Suppressor macrophage treated with lipopolysaccharide for 1 hour (primary cell): ENCODE measurements around the gene SLC16A6.
"Not testable (repeated sequence)": the region's sequence is repeated elsewhere in the genome, so short reads cannot be mapped to it uniquely, and the experiment has no call there.

Source experiments
- DNase-seq, 3 donors: peaks; one replicate each; pipeline ENCODE4 v3.0.0-alpha.2; 2020 to 2022

The SLC16A6 gene

DNA sequence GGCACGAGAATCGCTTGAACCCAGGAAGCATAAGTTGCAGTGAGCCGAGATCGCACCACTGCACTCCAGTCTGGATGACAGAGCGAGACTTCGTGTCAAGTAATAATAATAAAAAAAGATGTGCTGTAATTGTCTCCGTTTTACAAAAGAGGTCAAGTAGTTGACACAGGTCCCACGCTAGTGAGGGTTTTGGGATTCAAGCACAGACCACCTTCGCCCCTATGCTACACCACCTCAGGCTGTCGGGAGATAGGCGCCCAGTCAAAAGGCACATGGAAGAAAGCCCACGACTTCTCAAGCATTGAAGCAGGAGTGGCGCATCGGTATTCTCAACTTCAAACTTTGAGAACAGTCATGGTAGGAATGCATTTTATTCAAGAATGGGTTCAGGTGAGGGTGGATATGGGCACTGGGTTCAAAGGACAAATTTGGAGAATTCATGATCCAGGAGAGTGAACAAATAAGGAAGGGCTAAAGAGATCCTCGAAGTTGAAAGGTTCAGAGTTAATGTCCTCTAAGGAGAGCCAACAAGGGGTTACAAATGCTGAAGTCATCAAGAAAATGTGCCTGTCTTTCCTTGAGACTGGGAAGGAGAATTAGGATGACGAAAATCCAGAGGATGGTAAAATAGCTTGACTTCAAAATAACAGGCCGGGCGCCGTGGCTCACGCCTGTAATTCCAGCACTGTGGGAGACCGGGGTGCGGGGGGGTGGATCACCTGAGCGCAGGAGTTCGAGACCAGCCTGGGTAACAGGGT is 44.5 kb downstream of the SLC16A6 start:
- no peak for DNase-seq

DNA sequence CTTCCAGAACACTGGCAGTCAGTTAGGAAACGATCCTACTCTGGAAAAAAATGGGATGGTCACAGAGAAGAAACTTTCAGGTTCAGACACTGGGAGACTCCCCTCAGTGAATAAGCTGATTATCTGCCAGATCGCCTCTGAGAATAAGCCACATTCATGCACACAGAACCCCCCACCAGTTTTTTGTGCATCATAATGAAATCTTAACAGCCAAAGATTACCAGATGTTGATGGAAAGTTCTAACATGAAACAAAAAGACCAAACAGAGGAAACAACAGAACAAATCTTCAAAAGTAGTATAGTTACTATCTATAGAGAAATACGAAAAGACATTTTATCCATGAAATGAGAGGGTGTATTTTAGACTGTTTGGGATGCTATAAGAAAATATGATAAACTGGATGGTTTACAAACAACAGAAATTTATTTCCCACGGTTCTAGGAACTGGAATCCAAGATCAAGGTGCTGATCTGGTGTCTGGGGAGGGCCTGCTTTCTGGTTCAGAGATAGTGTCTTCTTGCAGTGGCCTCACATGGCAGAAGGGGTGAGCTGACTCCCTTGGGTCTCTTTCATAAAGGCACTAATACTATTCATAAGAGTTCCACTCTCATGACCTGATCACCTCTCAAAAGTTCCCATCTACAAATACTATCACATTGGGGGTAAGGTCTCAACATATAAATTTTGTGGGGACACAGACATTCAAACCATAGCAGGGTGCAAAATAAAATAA is 51.1 kb downstream of the SLC16A6 start:
- no peak for DNase-seq

DNA sequence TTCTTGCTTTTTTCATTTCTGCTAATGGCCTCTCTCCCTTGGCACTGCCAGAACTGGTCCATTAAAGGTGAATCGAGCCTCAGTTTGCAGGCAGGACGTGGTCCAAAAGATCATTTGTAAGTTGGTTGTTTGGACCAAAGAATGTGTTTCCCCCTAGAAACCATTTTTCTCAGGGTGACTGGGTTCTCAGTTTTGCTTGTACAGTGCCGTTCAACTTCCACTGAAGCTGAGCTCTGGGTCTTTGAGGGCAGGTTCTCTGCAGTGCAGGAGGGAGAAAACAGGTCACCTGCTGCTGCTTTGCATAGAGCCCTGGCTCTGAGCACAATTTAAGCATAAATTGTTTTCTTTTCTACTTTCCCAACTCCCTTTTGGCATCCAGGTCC is 52.1 kb downstream of the SLC16A6 start:
- no peak for DNase-seq

DNA sequence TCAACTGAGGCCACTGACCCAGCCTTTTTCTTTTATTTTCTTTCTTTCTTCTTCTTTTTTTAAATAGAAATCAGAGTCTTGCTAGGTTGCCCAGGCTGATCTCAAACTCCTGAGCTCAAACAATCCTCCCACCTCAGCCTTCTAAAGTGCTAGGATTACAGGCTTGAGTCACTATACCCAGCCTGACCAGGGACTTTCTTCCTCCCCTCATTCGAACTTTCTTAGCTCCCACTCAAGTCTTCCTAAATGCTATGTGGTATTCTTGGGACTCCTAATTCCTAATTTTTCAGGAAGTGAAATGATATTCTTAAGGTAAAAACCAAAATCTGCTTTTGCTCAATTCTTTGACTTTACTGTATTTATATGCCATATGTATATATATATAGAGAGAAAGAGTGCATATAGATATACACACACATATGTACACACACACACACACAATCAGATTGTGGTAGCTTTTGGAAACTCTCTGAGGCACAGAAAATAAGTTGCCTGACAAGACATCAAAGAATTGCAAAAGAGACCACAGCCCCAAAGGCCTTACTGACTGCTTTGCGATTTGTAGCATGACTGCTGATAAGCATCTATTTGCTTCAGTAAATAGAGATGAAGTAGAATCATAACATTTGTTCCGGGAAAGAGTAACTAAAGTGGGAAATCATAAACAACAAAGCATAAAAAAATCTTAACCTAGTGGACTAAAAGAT is 52.6 kb downstream of the SLC16A6 start:
- DNase-seq, result peak in 2 of 3 donors; percentile 15 to 61

DNA sequence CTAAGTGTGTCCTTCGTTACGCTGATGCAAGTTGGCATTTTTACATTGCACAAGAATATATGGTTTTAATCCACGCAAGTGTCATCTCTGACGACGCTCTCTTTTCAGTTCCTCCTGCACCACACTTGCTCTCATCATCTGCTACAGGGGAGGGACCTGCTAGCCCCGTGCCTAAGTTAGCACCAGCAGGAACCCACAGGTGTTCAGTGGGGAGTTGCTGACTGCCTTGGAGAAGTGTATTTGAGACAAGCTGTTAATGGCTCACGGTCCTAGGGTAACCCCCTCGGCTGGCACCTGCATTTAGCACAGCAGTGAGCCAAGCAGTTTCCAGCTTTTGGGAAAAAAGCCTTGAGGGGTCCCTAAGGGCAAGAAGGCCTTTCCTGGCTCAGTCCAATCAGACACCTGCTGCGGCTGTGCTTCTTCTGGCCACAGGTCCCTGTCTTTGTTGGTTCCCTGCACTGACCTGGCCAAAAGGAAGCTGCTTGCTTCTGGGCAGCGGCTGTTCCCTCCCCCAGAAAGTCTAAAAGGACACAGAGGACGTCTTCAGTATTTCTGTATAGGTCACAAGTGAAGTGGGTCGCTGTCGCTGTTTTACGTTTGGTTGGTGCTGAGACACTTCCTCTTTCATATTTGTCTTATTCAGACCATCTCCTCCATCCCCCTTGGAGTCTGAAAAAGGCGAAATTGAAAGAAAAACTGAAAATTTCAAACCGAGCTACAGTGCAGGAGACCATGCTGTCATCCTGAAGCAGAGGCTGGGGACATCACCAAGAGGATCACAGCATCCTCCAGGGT is 53.4 kb downstream of the SLC16A6 start:
- peak; percentile 86 to 96 (median 94) for DNase-seq

DNA sequence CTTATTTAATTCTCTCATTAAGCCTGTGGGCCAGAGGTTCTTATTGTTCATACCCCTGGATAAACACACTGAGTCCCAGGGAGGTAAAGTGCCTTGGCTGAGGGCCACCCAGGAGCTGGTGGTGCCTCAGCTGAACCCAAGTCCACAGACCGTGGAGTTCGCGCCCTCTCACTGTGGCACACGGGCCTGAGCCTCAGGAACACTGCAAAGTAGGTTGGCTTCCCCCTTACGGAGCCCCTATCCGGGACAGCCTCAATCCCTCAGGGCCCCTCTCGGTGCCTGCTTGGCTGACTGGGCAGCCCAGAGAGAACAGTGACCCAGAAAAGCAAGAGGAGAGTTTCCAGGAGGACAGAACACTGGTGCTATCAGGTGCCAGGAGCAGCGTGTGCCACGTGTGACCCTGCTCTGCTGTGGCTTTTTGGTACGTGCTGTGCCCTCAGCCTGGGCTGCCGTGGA is 55.6 kb downstream of the SLC16A6 start:
- DNase-seq, result not testable (repeated sequence)

DNA sequence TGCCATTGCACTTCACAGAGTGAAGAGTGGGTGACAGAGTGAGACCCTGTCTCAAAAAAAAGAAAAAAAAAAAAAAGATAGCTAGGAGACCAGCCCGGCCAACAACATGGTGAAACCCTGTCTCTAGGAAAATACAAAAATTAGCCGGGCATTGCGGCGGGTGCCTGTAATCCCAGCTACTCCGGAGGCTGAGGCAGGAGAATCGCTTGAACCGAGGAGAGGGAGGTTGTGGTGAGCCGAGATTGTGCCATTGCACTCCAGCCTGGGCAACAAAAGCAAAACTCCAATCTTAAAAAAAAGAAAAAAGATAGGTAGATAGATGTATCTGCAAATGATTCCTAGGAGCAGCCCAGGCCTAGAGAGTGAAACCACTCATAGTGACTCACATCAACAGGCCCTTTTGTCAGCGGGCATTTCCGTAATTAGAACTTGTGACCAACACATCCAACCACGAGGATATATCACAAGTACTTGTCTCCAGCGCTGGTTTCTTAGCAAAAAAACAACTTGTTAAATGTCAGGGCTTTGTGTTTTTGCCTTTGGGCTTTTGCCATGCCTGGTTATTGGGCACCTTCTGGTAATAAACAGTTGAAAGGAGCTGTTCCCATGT is 56.1 kb downstream of the SLC16A6 start:
- DNase-seq, result peak; percentile 89 to 97 (median 94)

DNA sequence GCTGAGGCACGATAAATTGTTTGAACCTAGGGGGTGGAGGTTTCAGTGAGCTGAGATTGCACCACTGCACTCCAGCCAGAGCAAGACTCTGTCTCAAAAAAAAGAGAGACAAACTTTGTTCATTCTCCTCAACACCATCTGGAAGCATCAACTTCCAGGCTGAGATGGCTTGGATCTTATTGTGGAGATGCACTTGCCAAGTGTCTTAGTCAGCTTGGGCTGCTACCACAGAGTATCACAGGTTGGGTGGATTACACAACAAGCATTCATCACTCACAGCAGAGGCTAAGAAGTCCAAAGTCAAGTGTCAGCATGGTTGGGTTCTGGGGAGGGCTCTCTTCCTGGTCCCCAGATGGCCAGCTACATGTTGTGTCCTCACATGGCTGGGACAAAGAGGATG is 58.2 kb downstream of the SLC16A6 start:
- peak; percentile 55 to 66 (median 65) for DNase-seq

DNA sequence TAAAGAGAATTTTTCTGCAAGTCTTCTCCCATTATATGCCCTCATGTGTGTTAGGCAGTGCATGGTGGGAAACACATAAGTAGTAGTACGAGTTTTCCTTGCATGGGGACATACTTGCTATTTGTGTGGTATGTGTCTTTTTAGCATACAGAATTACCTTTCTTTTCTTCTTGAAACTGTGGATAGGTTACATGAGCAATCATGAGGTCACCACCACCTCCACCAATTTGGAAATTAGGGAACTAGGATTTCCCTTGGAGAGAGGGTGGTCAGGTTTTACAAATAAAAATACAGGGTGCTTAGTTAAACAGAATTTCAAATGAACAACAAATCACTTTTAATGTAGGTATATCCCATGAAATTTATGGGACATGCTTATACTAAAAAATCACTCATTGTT is 59.4 kb downstream of the SLC16A6 start:
- DNase-seq, result peak in 2 of 3 donors; percentile 57 to 58

DNA sequence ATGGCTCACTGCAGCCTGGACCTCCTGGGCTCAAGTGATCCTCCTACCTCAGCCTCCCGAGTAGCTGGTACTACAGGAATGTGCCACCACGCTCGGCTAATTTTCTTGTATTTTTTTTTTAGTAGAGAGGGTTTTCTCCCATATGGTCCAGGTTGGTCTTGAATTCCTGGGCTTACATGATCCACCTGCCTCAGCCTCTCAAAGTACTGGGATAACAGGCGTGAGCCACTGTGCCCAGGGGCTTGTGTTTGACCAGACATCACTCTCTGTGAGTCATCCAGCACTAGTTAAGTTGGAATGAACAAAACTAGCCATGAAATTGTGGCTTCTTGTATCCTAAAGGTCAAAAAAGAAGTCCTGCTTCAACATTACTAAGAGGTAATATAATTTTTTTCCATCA is 59.8 kb downstream of the SLC16A6 start:
- not testable (repeated sequence) for DNase-seq

DNA sequence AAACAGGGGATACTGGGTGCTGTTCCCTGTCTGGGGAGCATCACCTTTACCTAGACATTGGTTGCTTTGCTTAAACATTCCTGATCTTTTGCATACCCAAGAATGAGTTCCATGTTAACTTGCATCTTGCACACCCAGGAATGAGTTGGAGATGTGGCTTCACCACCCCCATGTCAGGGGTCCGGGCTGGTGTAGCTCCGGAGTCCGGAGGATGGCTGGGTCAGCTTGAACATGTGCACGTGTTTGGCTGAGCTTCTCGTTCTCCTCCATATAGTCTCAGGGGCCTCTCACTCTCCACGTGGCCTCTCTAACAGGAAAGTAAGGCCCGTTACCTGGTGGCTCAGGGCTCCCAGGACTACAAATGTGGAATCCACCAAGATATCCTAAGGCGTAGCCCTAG is 61.3 kb downstream of the SLC16A6 start:
- no peak for DNase-seq

DNA sequence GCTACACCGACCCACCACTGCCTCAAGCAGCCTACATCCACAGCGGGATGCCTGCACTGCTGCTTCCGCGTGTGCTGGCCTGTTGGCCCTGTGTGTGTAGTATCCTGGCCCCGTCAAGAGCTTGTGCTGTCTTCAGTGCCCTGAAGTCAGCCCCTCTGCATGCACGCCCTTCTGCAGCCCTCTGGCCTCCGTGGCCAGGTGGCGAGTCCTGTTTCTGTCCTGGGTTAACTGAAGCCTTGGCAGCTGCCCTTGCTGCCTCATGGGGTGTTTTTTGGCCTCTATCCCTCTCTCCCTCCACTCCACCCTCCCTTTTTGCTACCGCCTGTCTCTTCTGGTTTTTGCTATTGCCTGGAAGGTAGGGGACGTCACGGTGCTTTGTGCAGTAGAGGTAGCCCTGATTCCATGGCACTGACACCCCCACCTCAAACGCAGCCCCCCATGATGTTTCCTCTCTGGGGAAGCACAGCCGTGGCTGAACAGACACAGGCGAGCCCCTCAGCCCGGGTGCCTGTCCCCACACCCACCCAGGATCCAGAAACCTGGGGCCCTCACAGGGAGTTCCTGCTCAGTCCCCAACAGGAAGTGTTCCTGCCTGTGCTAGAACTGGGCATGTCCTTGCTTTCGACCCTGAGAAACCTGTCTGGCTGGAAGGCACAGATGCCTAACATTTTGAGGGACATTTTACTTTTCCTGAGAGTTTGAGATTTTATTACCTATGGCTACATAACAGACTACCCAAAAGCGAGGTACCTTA is 61.9 kb downstream of the SLC16A6 start:
- DNase-seq, result no peak

DNA sequence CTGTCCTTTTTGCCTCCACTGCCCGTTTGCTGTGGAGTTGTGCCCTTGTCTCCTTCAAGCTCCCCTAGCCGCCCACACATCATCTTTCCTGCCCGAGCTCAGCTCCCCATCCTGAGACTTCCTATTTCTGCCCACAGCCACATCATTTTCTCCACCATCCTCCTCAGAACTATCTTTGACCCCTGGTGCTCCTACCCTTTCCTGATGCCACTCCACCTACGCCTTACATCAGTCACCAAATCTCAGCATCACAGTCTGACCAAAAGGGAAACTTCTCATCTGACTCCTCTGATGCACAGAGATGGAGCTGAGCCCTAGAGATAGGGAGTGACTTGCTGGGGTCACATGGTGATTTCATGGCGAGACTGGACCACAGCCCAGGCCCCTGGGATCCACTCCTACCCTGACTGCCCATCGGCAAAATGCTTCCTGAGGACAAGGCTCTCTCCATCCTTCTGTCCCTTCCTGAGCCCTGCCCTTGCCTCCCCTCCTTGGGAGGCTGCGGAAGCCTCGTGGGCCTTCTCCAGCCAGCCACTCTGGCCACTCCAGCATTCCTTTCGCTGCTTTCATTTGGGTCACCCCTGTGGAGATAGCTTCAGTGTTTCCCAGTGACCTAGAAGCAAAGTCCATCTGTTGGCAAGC is 62.8 kb downstream of the SLC16A6 start:
- DNase-seq, result peak; percentile 52 to 79 (median 66)

DNA sequence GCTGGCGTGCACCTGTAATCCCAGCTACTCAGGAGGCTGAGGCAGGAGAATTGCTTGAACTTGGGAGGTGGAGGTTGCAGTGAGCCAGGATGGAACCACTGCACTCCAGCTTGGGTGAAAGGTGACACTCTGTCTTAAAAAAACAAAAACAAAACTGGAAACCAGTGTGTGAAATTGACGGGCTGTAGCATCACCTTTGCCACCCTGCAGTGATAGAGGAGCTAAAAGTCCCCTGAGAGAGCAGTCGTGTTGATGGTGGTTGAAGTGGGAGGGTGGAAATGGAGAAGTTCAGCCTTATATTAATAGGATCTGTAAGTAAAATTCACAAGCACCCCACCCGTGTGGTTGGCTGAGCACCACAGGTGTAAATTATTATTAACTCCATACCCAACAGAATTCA is 65.9 kb downstream of the SLC16A6 start:
- DNase-seq, result not testable (repeated sequence)

DNA sequence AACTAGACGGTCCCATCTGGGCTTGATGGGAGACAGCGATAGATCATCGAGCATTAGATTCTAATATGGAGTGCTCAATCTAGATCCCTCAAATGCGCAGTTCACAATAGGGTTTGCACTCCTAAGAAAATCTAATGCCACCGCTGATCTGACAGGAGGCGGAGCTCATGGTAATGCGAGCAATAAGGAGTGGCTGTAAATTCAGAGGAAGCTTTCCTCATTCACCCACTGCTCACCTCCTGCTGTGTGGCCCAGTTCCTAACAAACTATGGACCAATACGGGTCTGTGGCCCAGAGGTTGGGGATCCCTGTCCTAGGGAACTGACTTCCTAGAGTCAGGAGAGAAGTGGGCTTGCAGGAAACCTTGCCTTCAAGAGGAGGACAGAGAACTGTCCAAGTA is 68.3 kb downstream of the SLC16A6 start:
- peak in 2 of 3 donors; percentile 25 to 51 for DNase-seq

DNA sequence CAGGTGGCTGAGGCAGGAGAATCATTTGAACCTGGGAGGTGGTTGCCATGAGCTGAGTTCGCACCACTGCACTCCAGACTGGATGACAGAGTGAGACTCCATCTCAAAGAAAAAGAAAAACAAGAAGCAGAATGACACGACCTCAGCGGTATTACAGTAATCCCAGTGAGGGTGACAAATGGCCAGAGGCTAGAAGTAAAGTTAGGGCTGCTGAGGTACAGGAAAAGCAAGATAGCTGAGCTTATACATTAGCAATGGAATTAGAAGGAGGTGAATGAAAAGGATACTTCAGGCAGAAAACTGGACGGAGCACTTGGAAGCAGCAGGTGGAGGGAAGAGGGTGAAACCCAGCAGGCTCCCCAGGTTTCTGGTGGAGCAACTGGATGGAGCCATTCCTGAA is 69.1 kb downstream of the SLC16A6 start:
- no peak for DNase-seq

DNA sequence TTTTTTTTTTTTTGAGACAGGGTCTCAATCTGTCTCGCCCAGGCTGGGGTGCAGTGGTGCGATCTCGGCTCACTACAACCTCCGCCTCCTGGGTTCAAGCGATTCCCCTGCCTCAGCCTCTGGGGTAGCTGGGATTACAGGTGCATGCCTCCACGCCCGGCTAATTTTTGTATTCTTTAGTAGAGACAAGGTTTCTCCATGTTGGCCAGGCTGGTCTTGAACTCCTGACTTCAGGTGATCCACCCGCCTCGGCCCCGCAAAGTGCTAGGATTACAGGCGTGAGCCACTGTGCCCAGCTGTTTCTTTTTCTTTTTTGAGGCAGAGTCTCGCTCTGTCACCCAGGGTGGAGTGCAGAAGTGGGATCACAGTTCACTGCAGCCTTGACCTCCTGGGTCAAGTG is 70.1 kb downstream of the SLC16A6 start:
- DNase-seq, result not testable (repeated sequence)

DNA sequence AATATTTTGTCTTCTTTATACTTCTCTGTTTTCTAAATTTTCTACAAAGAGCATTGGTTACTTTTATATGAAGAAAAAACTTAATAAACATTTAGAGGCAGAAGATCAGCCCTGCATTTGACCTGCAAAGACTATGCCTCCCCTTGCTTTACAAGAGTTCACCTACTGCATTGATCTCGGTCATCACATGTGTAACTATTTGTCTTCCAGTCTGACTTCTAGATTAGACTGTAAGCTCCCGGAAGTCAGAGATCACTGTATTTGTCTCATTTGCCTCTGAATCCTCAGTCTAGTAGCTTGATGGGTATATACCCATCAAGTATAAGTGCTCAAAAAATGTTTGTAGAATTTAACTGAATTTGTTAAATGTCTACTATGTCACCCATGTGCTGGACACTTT is 70.7 kb downstream of the SLC16A6 start:
- not testable (repeated sequence) for DNase-seq

DNA sequence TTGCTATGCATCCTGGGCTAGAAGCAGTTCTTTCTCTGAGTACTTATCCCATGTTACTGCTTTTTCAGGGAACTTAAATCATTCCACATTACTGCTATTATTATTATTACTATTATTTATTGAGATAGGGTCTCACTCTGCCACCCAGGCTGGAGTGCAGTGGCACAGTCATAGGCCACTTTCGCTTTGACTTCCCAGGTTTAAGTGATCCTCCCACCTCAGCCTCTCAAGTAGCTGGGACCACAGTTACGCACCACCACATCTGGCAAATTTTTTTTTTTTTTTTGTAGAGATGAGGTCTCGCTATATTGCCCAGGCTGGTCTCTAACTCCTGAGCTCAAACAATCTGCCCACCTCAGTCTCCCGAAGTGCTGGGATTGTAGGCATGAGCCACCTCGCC is 71.5 kb downstream of the SLC16A6 start:
- not testable (repeated sequence) for DNase-seq
